Ascending aorta (tissue), 2 donors: ENCODE results near the gene SEMA6B. TPM values are rescaled to one million over a fixed set of nuclear protein-coding genes. Genes with fewer than 3 reads are reported as not detected.

Experiments
- DNase-seq, 2 donors: peaks; one replicate each; pipeline ENCODE4 v3.0.0-alpha.2; 2019; ENCODE audit warnings: low spot score in 2 of 2
- H3K27ac ChIP-seq, 2 donors: fragments of 200-600 bp; sonication (generic); one replicate each; pipeline ENCODE4 v1.5.1; 2016 to 2017; ENCODE audit warnings: mild to moderate bottlenecking in 1 of 2
- H3K27me3 ChIP-seq: fragments of 200-600 bp; sonication (generic); one replicate; pipeline ENCODE4 v1.5.1; 2017
- H3K36me3 ChIP-seq, 2 donors: fragments of 200-600 bp; sonication (generic); one replicate each; pipeline ENCODE4 v1.5.1; 2016
- H3K4me1 ChIP-seq, 2 donors: fragments of 200-600 bp; sonication (generic); one replicate each; pipeline ENCODE4 v1.5.1; 2016 to 2017; ENCODE audit warnings: mild to moderate bottlenecking in 1 of 2
- H3K4me3 ChIP-seq, 2 donors: fragments of 200-600 bp; sonication (generic); one replicate each; pipeline ENCODE4 v1.5.1; 2016 to 2017; ENCODE audit warnings: mild to moderate bottlenecking in 1 of 2
- H3K9me3 ChIP-seq, 2 donors: fragments of 200-600 bp; sonication (generic); one replicate each; pipeline ENCODE4 v1.5.1; 2016
- CTCF ChIP-seq, 3 experiments: fragments of 200-600 bp in 2 of 3; fragments of 450-650 bp in 1 of 3; sonication (generic) in 2 of 3; IDR thresholded peaks; one replicate each; pipeline ENCODE4 v1.5.1; 2016 to 2019; ENCODE audit warnings: antibody characterized with exemption in 3 of 3, mild to moderate bottlenecking in 1 of 3, moderate library complexity in 1 of 3
- intact Hi-C: fragments of 100-400 bp; cut with DNase I; formaldehyde crosslinking; loops from one replicate; pipeline ENCODE4 v1.15.1; 2023
- total RNA-seq: library from RNA; depleted of rRNA; stranded (reverse); fragments of >200 nt; gene quantifications from one replicate; pipeline ENCODE4 v1.1.0, GENCODE V29; 2016

The SEMA6B gene
- total RNA-seq, 1 donor from 2014 or later: 80.6 TPM

DNA sequence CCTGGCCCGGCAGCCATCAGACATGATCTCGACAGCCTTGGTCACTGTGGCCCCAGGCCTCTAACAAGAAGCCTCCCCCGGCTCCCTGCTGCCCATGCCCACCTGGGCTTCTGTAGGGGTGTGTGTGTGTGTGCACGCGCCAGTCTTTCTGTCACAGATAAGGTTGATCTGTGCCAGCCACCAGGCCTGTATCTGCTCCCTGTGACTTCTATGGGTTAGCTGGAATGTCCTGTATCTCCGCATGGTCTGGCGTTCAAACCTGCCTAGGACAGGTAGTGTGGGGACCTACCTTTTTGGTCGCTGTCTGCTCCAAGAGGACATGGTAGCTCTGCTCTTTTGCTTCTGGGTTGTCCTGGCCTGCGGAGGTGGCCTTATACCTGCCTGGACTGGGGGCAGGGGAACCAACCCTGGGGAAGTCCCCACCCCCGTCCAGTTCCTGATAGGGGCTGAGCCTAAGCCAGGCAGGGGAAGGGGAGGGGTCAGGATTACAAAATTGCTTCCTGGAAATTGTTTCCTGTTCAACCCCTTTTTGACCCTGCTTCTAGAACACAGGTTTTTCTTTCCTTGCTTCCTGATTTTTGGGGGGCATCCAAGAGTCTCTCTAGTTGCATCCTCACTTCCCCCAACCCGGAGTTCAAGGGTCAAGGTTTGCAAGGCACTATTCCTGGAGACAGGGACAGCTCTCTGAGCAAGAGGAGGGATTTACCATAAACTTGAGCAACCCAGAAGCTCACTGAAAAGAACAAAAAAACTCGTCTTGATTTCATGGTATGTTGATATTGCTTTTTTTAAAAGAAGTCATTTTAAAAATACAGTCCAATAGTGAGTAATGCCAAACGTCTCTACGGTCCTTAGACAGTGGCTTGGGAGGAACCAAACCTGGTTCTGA is 19.5 kb downstream of the SEMA6B start, which contains the start of gene LRG1:
Gene LRG1 (minus strand): TSS at position 344 of the 889 bp plus-strand sequence. CDS start 23 bp downstream, at position 321.
- Histone ChIP-seq H3K4me3 (no peak within 1 kb of the TSS), H3K4me1 (peaks cover 0 to 2% of the 10 kb centered on the region in 2 donors), H3K27me3 (no peaks in the 10 kb centered on the region), H3K36me3 (no peaks in the 10 kb centered on the region), H3K27ac (no peak within 1 kb of the TSS), H3K9me3 (no peaks in the 10 kb centered on the region)
- TF ChIP-seq CTCF (IDR thresholded peaks at IDR 0.05): no peak
- intact Hi-C loops: no loop called here
- no peak for DNase-seq

DNA sequence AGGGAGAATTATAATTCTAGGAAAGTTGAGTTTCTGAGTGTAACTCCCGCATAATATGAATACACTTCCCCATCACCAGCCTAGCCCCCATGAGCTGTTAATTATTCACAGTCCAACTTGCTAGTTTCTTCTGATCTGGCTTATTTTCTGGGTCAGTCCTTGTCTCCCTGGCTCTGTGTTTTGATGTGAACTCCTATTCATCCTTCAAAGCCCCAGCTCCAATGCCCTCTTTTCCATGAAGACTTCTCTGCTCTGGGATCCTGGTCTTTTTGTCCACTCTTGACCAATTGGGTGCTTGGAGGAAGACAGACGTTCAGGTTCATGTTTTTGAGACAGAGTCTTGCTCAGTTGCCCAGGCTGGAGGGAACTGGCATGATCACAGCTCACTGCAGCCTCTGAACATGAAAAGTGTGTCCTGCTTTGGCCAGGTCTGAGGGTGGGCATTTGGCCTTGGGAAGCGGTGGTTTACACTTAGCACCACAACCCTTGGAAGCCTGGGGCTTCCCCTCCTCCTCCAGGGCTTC is 20.3 kb downstream of the SEMA6B start:
- Histone ChIP-seq H3K36me3 (no peaks in the 10 kb centered on the region), H3K4me1 (peaks cover 0 to 2% of the 10 kb centered on the region in 2 donors), H3K4me3 (no peak overlapping the region), H3K9me3 (no peaks in the 10 kb centered on the region), H3K27ac (no peak overlapping the region), H3K27me3 (no peaks in the 10 kb centered on the region)
- TF ChIP-seq CTCF (IDR thresholded peaks at IDR 0.05): no peak
- DNase-seq: no peak
- intact Hi-C loops: no loop called here

DNA sequence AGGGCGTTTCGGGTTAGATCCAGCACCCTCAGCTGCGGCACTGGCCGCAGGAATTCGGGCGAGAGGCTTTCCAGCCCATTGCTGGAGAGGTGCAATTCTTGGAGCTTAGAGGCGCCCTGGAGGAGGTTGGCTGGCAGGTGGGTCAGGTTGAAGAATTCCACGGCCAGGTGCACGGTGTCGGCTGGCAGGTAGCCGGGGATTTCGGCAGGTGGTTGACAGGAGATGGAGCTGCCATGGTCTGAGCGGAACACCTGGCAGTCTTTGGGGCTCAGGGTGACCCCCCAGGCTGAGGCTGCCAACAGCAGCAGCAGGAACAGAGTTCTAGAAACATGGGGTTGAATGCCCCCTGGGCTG is 20.9 kb downstream of the SEMA6B start:
- no peak for TF ChIP-seq CTCF (IDR thresholded peaks at IDR 0.05)
- no peak for DNase-seq
- intact Hi-C loops: no loop called here
- H3K4me3 ChIP-seq: no peak overlapping the region
- no peaks in the 10 kb centered on the region for H3K9me3 ChIP-seq
- H3K27me3 ChIP-seq: no peaks in the 10 kb centered on the region
- H3K27ac ChIP-seq: no peak overlapping the region
- H3K36me3 ChIP-seq: no peaks in the 10 kb centered on the region
- peaks cover 0 to 2% of the 10 kb centered on the region in 2 donors for H3K4me1 ChIP-seq

GRCh38 chr19:4537953-4538600 is 21.4 kb downstream of the SEMA6B start:
- H3K27me3 ChIP-seq: no peaks in the 10 kb centered on the region
- no peaks in the 10 kb centered on the region for H3K9me3 ChIP-seq
- no peak overlapping the region for H3K27ac ChIP-seq
- intact Hi-C loops: no loop called here
- no peak overlapping the region for H3K4me3 ChIP-seq
- no peak for TF ChIP-seq CTCF (IDR thresholded peaks at IDR 0.05)
- H3K36me3 ChIP-seq: no peaks in the 10 kb centered on the region
- no peak for DNase-seq
- peaks cover 0 to 2% of the 10 kb centered on the region in 2 donors for H3K4me1 ChIP-seq

- intact Hi-C loops: no loop called here
Measured at GRCh38 chr19:4536798-4537197, 22.7 kb downstream of the SEMA6B start.

More at GRCh38 chr19:4536798-4537197, 22.7 kb downstream of the SEMA6B start:
- Histone ChIP-seq H3K36me3 (no peaks in the 10 kb centered on the region), H3K4me3 (no peak overlapping the region), H3K4me1 (peaks cover 0 to 2% of the 10 kb centered on the region in 2 donors), H3K27me3 (no peaks in the 10 kb centered on the region), H3K27ac (no peak overlapping the region), H3K9me3 (no peaks in the 10 kb centered on the region)
- no peak for TF ChIP-seq CTCF (IDR thresholded peaks at IDR 0.05)
- DNase-seq: no peak
